Measurements from ENCODE around the gene EYS.
"Not testable (repeated sequence)": the region's sequence is repeated elsewhere in the genome, so short reads cannot be mapped to it uniquely, and the experiment has no call there.

EYS gene

GRCh38 chr6:65631711-65632110 lies 75.3 kb downstream of the EYS start:
- H3K27me3 ChIP-seq (ENCODE audit: control insufficient read depth, insufficient read depth, low read length): no peaks in the 10 kb centered on the region
- no peak overlapping the region for H3K4me2 ChIP-seq (ENCODE audit: low read length)
- H3K36me3 ChIP-seq (ENCODE audit: insufficient read depth, low read length): no peaks in the 10 kb centered on the region
- H3K9ac ChIP-seq (ENCODE audit: low read depth, low read length): no peak overlapping the region
- peaks cover 7% of the 10 kb centered on the region for H3K9me3 ChIP-seq (replicated peaks; ENCODE audit: low read length)
- no peaks in the 10 kb centered on the region for H3K4me1 ChIP-seq (ENCODE audit: control insufficient read depth, insufficient read depth, low read length)
- no peak overlapping the region for H3K4me3 ChIP-seq (ENCODE audit: low read length)

- H3K27me3 ChIP-seq (ENCODE audit: control insufficient read depth, insufficient read depth, low read length); H3K4me2 ChIP-seq (ENCODE audit: low read length); H3K4me1 ChIP-seq (ENCODE audit: control insufficient read depth, insufficient read depth, low read length); H3K9me3 ChIP-seq (replicated peaks; ENCODE audit: low read length); H3K36me3 ChIP-seq (ENCODE audit: insufficient read depth, low read length); H3K4me3 ChIP-seq (ENCODE audit: low read length); H3K9ac ChIP-seq (ENCODE audit: low read depth, low read length): not testable (repeated sequence)
Observed at GRCh38 chr6:65627434-65627999, 79.5 kb downstream of the EYS start.

- peaks cover 4% of the 10 kb centered on the region for H3K9me3 ChIP-seq (replicated peaks; ENCODE audit: low read length)
- no peak overlapping the region for H3K4me3 ChIP-seq (ENCODE audit: low read length)
- no peaks in the 10 kb centered on the region for H3K4me1 ChIP-seq (ENCODE audit: control insufficient read depth, insufficient read depth, low read length)
- no peak overlapping the region for H3K9ac ChIP-seq (ENCODE audit: low read depth, low read length)
- H3K36me3 ChIP-seq (ENCODE audit: insufficient read depth, low read length): no peaks in the 10 kb centered on the region
- no peaks in the 10 kb centered on the region for H3K27me3 ChIP-seq (ENCODE audit: control insufficient read depth, insufficient read depth, low read length)
- H3K4me2 ChIP-seq (ENCODE audit: low read length): no peak overlapping the region
Observed at GRCh38 chr6:65627015-65627414, 80.0 kb downstream of the EYS start.

GRCh38 chr6:65623566-65623965 lies 83.5 kb downstream of the EYS start:
- H3K27me3 ChIP-seq (ENCODE audit: control insufficient read depth, insufficient read depth, low read length): no peaks in the 10 kb centered on the region
- no peaks in the 10 kb centered on the region for H3K4me1 ChIP-seq (ENCODE audit: control insufficient read depth, insufficient read depth, low read length)
- no peak overlapping the region for H3K9ac ChIP-seq (ENCODE audit: low read depth, low read length)
- H3K4me3 ChIP-seq (ENCODE audit: low read length): no peak overlapping the region
- peaks cover 4% of the 10 kb centered on the region for H3K9me3 ChIP-seq (replicated peaks; ENCODE audit: low read length)
- no peak overlapping the region for H3K4me2 ChIP-seq (ENCODE audit: low read length)
- no peaks in the 10 kb centered on the region for H3K36me3 ChIP-seq (ENCODE audit: insufficient read depth, low read length)

- Histone ChIP-seq H3K4me1 (ENCODE audit: control insufficient read depth, insufficient read depth, low read length) (no peaks in the 10 kb centered on the region), H3K9ac (ENCODE audit: low read depth, low read length) (no peak overlapping the region), H3K27me3 (ENCODE audit: control insufficient read depth, insufficient read depth, low read length) (no peaks in the 10 kb centered on the region), H3K9me3 (replicated peaks; ENCODE audit: low read length) (no peaks in the 10 kb centered on the region), H3K4me2 (ENCODE audit: low read length) (no peak overlapping the region), H3K4me3 (ENCODE audit: low read length) (no peak overlapping the region), H3K36me3 (ENCODE audit: insufficient read depth, low read length) (no peaks in the 10 kb centered on the region)
Observed at GRCh38 chr6:65610746-65611145, 96.3 kb downstream of the EYS start.

- no peak overlapping the region for H3K9ac ChIP-seq (ENCODE audit: low read depth, low read length)
- H3K4me2 ChIP-seq (ENCODE audit: low read length): no peak overlapping the region
- no peaks in the 10 kb centered on the region for H3K36me3 ChIP-seq (ENCODE audit: insufficient read depth, low read length)
- no peaks in the 10 kb centered on the region for H3K4me1 ChIP-seq (ENCODE audit: control insufficient read depth, insufficient read depth, low read length)
- H3K9me3 ChIP-seq (replicated peaks; ENCODE audit: low read length): peaks cover 3% of the 10 kb centered on the region
- no peaks in the 10 kb centered on the region for H3K27me3 ChIP-seq (ENCODE audit: control insufficient read depth, insufficient read depth, low read length)
- H3K4me3 ChIP-seq (ENCODE audit: low read length): no peak overlapping the region
Observed at GRCh38 chr6:65595540-65595939, 111.5 kb downstream of the EYS start.

GRCh38 chr6:65570340-65570739 lies 136.7 kb downstream of the EYS start:
- Histone ChIP-seq H3K27me3 (ENCODE audit: control insufficient read depth, insufficient read depth, low read length) (no peaks in the 10 kb centered on the region), H3K9me3 (replicated peaks; ENCODE audit: low read length) (peaks cover 13% of the 10 kb centered on the region)

GRCh38 chr6:65569505-65569904 lies 137.5 kb downstream of the EYS start:
- Histone ChIP-seq H3K27me3 (ENCODE audit: control insufficient read depth, insufficient read depth, low read length) (no peaks in the 10 kb centered on the region), H3K4me1 (ENCODE audit: control insufficient read depth, insufficient read depth, low read length) (no peaks in the 10 kb centered on the region), H3K9ac (ENCODE audit: low read depth, low read length) (no peak overlapping the region), H3K36me3 (ENCODE audit: insufficient read depth, low read length) (no peaks in the 10 kb centered on the region), H3K4me3 (ENCODE audit: low read length) (no peak overlapping the region), H3K9me3 (replicated peaks; ENCODE audit: low read length) (peaks cover 10% of the 10 kb centered on the region), H3K4me2 (ENCODE audit: low read length) (no peak overlapping the region)

More at GRCh38 chr6:65570340-65570739, 136.7 kb downstream of the EYS start:
- no peak overlapping the region for H3K9ac ChIP-seq (ENCODE audit: low read depth, low read length)
- no peaks in the 10 kb centered on the region for H3K36me3 ChIP-seq (ENCODE audit: insufficient read depth, low read length)
- H3K4me1 ChIP-seq (ENCODE audit: control insufficient read depth, insufficient read depth, low read length): no peaks in the 10 kb centered on the region
- no peak overlapping the region for H3K4me3 ChIP-seq (ENCODE audit: low read length)
- no peak overlapping the region for H3K4me2 ChIP-seq (ENCODE audit: low read length)

GRCh38 chr6:65569056-65569455 lies 138.0 kb downstream of the EYS start:
- H3K9me3 ChIP-seq (replicated peaks; ENCODE audit: low read length); H3K27me3 ChIP-seq (ENCODE audit: control insufficient read depth, insufficient read depth, low read length); H3K9ac ChIP-seq (ENCODE audit: low read depth, low read length); H3K36me3 ChIP-seq (ENCODE audit: insufficient read depth, low read length); H3K4me3 ChIP-seq (ENCODE audit: low read length); H3K4me1 ChIP-seq (ENCODE audit: control insufficient read depth, insufficient read depth, low read length); H3K4me2 ChIP-seq (ENCODE audit: low read length): not testable (repeated sequence)

GRCh38 chr6:65566117-65566516 lies 140.9 kb downstream of the EYS start:
- Histone ChIP-seq H3K9me3 (replicated peaks; ENCODE audit: low read length) (no peaks in the 10 kb centered on the region), H3K9ac (ENCODE audit: low read depth, low read length) (no peak overlapping the region), H3K4me2 (ENCODE audit: low read length) (no peak overlapping the region), H3K27me3 (ENCODE audit: control insufficient read depth, insufficient read depth, low read length) (no peaks in the 10 kb centered on the region), H3K36me3 (ENCODE audit: insufficient read depth, low read length) (no peaks in the 10 kb centered on the region), H3K4me3 (ENCODE audit: low read length) (no peak overlapping the region), H3K4me1 (ENCODE audit: control insufficient read depth, insufficient read depth, low read length) (no peaks in the 10 kb centered on the region)

GRCh38 chr6:65558071-65558470 lies 149.0 kb downstream of the EYS start:
- no peak overlapping the region for H3K4me2 ChIP-seq (ENCODE audit: low read length)
- H3K9me3 ChIP-seq (replicated peaks; ENCODE audit: low read length): peaks cover 12% of the 10 kb centered on the region
- no peaks in the 10 kb centered on the region for H3K27me3 ChIP-seq (ENCODE audit: control insufficient read depth, insufficient read depth, low read length)
- no peak overlapping the region for H3K9ac ChIP-seq (ENCODE audit: low read depth, low read length)
- H3K36me3 ChIP-seq (ENCODE audit: insufficient read depth, low read length): no peaks in the 10 kb centered on the region
- H3K4me1 ChIP-seq (ENCODE audit: control insufficient read depth, insufficient read depth, low read length): no peaks in the 10 kb centered on the region
- no peak overlapping the region for H3K4me3 ChIP-seq (ENCODE audit: low read length)

GRCh38 chr6:65557224-65557623 lies 149.8 kb downstream of the EYS start:
- H3K4me3 ChIP-seq (ENCODE audit: low read length): no peak overlapping the region
- H3K9ac ChIP-seq (ENCODE audit: low read depth, low read length): no peak overlapping the region
- H3K36me3 ChIP-seq (ENCODE audit: insufficient read depth, low read length): no peaks in the 10 kb centered on the region
- no peaks in the 10 kb centered on the region for H3K4me1 ChIP-seq (ENCODE audit: control insufficient read depth, insufficient read depth, low read length)
- H3K4me2 ChIP-seq (ENCODE audit: low read length): no peak overlapping the region
- peaks cover 12% of the 10 kb centered on the region for H3K9me3 ChIP-seq (replicated peaks; ENCODE audit: low read length)
- H3K27me3 ChIP-seq (ENCODE audit: control insufficient read depth, insufficient read depth, low read length): no peaks in the 10 kb centered on the region

Measured in skeletal muscle satellite cell (primary cell).